Type B pancreatic cell (in vitro differentiated cells): ENCODE results near the gene NPIPA7. TPM values are rescaled to one million over a fixed set of nuclear protein-coding genes. Genes with fewer than 3 reads are reported as not detected.

Source experiments
- microRNA-seq: library from miRNA; unstranded; fragments of <30 nt; microRNA quantifications from one replicate; pipeline ENCODE4, GENCODE V29; 2020
- total RNA-seq: library from RNA; stranded (reverse); gene quantifications from 2 replicates; pipeline ENCODE4 v1.2.1, GENCODE V29; 2021; ENCODE audit warnings: low replicate concordance

The NPIPA7 gene
- total RNA-seq, 1 donor from 2014 or later = 8.0 TPM

Small RNA genes lying within 50 kb of the gene (microRNA-seq; reads per million reads assigned to microRNA genes)
- gene MIR6511A3 (not detected), gene MIR6770-2 (not detected)

Other genes starting within 250 kb of the NPIPA7 start
- gene ABCC6, start 155.6 kb upstream of the NPIPA7 start, total RNA-seq = 5.9 and 10.4 TPM in 2 replicates
- gene NOMO3, start 146.6 kb upstream of the NPIPA7 start, total RNA-seq = 20.3 and 29.5 TPM in 2 replicates